H9 (cell line): ENCODE results near the gene SRBD1. TPM values are rescaled to one million over a fixed set of nuclear protein-coding genes. Genes with fewer than 3 reads are reported as not detected.
A peak's percentile ranks its signal among the peaks of the same experiment; 100 is the strongest.

Source experiments
- DNase-seq: peaks from one replicate; pipeline ENCODE4 v3.0.0-alpha.2; 2017
- H2AFZ ChIP-seq: one replicate; pipeline ENCODE4 v1.6.1; 2013; ENCODE audit warnings: mild to moderate bottlenecking, low read length, control low read depth, moderate library complexity
- H2AK5ac ChIP-seq: 2 replicates; pipeline ENCODE4 v1.6.1; 2013; ENCODE audit warnings: low read length, control low read depth, mixed read lengths; ENCODE audit not compliant: insufficient read length
- H2BK120ac ChIP-seq: one replicate; pipeline ENCODE4 v1.6.1; 2013; ENCODE audit warnings: low read depth, mild to moderate bottlenecking, low read length, control low read depth, inconsistent platforms; ENCODE audit not compliant: poor library complexity, severe bottlenecking
- H2BK12ac ChIP-seq: 2 replicates; pipeline ENCODE4 v1.6.1; 2013; ENCODE audit warnings: low read length, control low read depth, mixed read lengths, low read depth; ENCODE audit not compliant: insufficient read length
- H2BK15ac ChIP-seq: 2 replicates; pipeline ENCODE4 v1.6.1; 2013; ENCODE audit warnings: low read depth, low read length, control low read depth
- H2BK20ac ChIP-seq: one replicate; pipeline ENCODE4 v1.6.1; 2013; ENCODE audit warnings: low read depth, mild to moderate bottlenecking, low read length, control low read depth, inconsistent platforms; ENCODE audit not compliant: poor library complexity, severe bottlenecking
- H2BK5ac ChIP-seq: 2 replicates; pipeline ENCODE4 v1.6.1; 2013; ENCODE audit warnings: low read length, control low read depth, mixed read lengths; ENCODE audit not compliant: insufficient read length
- H3K14ac ChIP-seq: 2 replicates; pipeline ENCODE4 v1.6.1; 2013; ENCODE audit warnings: low read length, control low read depth; ENCODE audit not compliant: insufficient read depth
- H3K18ac ChIP-seq: 2 replicates; pipeline ENCODE4 v1.6.1; 2013; ENCODE audit warnings: low read depth, mild to moderate bottlenecking, mixed read lengths, low read length, control low read depth; ENCODE audit not compliant: insufficient read length
- H3K23ac ChIP-seq: 2 replicates; pipeline ENCODE4 v1.6.1; 2013; ENCODE audit warnings: low read length, control low read depth, mixed read lengths, low read depth; ENCODE audit not compliant: insufficient read length
- H3K23me2 ChIP-seq: 2 replicates; pipeline ENCODE4 v1.6.1; 2013; ENCODE audit warnings: low read depth, mild to moderate bottlenecking, mixed read lengths, low read length, control low read depth; ENCODE audit not compliant: insufficient read length, poor library complexity, severe bottlenecking
- H3K27ac ChIP-seq: 2 replicates; pipeline ENCODE4 v1.5.1; 2013; ENCODE audit warnings: low read length, control low read depth, mixed read lengths, low read depth; ENCODE audit not compliant: insufficient read length
- H3K27me3 ChIP-seq: 2 replicates; pipeline ENCODE4 v1.6.1; 2013; ENCODE audit warnings: low read length, control low read depth, inconsistent platforms; ENCODE audit not compliant: insufficient read depth
- H3K4ac ChIP-seq: 2 replicates; pipeline ENCODE4 v1.6.1; 2013; ENCODE audit warnings: low read depth, mild to moderate bottlenecking, control low read depth, inconsistent platforms, low read length, moderate library complexity
- H3K4me1 ChIP-seq: 2 replicates; pipeline ENCODE4 v1.6.1; 2013; ENCODE audit warnings: low read length, control low read depth, inconsistent platforms; ENCODE audit not compliant: insufficient read depth
- H3K4me2 ChIP-seq: 2 replicates; pipeline ENCODE4 v1.6.1; 2013; ENCODE audit warnings: low read length, control low read depth, mixed read lengths; ENCODE audit not compliant: insufficient read length, insufficient read depth
- H3K56ac ChIP-seq: 2 replicates; pipeline ENCODE4 v1.6.1; 2013; ENCODE audit warnings: low read depth, mild to moderate bottlenecking, mixed read lengths, low read length, control low read depth; ENCODE audit not compliant: insufficient read length
- H3K79me1 ChIP-seq: 2 replicates; pipeline ENCODE4 v1.6.1; 2013; ENCODE audit warnings: low read depth, mild to moderate bottlenecking, moderate library complexity, low read length, control low read depth, inconsistent platforms; ENCODE audit not compliant: insufficient read depth, poor library complexity, severe bottlenecking
- H3K79me2 ChIP-seq: 2 replicates; pipeline ENCODE4 v1.6.1; 2013; ENCODE audit warnings: low read length, control low read depth, inconsistent platforms; ENCODE audit not compliant: insufficient read depth
- H3K9ac ChIP-seq: 2 replicates; pipeline ENCODE4 v1.6.1; 2013; ENCODE audit warnings: low read length, control low read depth, mixed read lengths; ENCODE audit not compliant: insufficient read length; ENCODE audit errors: extremely low read depth
- H3K9me3 ChIP-seq: one replicate; pipeline ENCODE4 v1.6.1; 2013; ENCODE audit warnings: low read depth, low read length, inconsistent platforms; ENCODE audit not compliant: control insufficient read depth
- H3T11ph ChIP-seq: one replicate; pipeline ENCODE4 v1.6.1; 2013; ENCODE audit warnings: mild to moderate bottlenecking, low read length, control low read depth, inconsistent platforms
- H4K20me1 ChIP-seq: one replicate; pipeline ENCODE4 v1.6.1; 2013; ENCODE audit not compliant: control insufficient read depth, insufficient read length, insufficient read depth
- H4K5ac ChIP-seq: 2 replicates; pipeline ENCODE4 v1.6.1; 2013; ENCODE audit warnings: low read depth, mild to moderate bottlenecking, mixed read lengths, low read length, control low read depth; ENCODE audit not compliant: insufficient read length
- H4K8ac ChIP-seq: replicated peaks from 2 replicates; pipeline ENCODE4 v1.6.1; 2013; ENCODE audit warnings: low read length, control low read depth, mixed read lengths, low read depth; ENCODE audit not compliant: insufficient read length
- H4K91ac ChIP-seq: 2 replicates; pipeline ENCODE4 v1.6.1; 2013; ENCODE audit warnings: low read depth, mild to moderate bottlenecking, moderate library complexity, mixed read lengths, low read length, control low read depth; ENCODE audit not compliant: insufficient read length
- H3K27ac Mint-ChIP-seq, 3 experiments: 2 replicates in 2 of 3; 3 replicates in 1 of 3; pipeline ENCODE4 v1.8.0; 2020 to 2021; ENCODE audit warnings: mixed read lengths in 3 of 3, mild to moderate bottlenecking in 1 of 3, moderate library complexity in 1 of 3
- H3K27me3 Mint-ChIP-seq: 2 replicates; pipeline ENCODE4 v1.8.0; 2021; ENCODE audit warnings: low read depth, mild to moderate bottlenecking, moderate library complexity, mixed read lengths
- H3K36me3 Mint-ChIP-seq, 3 experiments: 2 replicates in 2 of 3; 3 replicates in 1 of 3; pipeline ENCODE4 v1.8.0; 2020 to 2021; ENCODE audit warnings: low read depth in 3 of 3, mixed read lengths in 3 of 3; ENCODE audit not compliant: insufficient read depth in 1 of 3
- H3K4me1 Mint-ChIP-seq, 2 experiments: 2 replicates each; pipeline ENCODE4 v1.8.0; 2020; ENCODE audit warnings: mixed read lengths in 2 of 2
- H3K4me3 Mint-ChIP-seq, 2 experiments: 2 replicates in 1 of 2; 3 replicates in 1 of 2; pipeline ENCODE4 v1.8.0; 2020 to 2021; ENCODE audit warnings: mild to moderate bottlenecking in 2 of 2, mixed read lengths in 2 of 2, moderate library complexity in 1 of 2
- H3K9me3 Mint-ChIP-seq, 2 experiments: 2 replicates in 1 of 2; 3 replicates in 1 of 2; pipeline ENCODE4 v1.8.0; 2020; ENCODE audit warnings: mild to moderate bottlenecking in 2 of 2, mixed read lengths in 2 of 2, moderate library complexity in 1 of 2
- WGBS: extraction: QIAGEN DNeasy Blood & Tissue Kit; methylation state at CpG from one replicate; pipeline ENCODE4 v1.1.7; 2013; ENCODE audit warnings: missing lambda C conversion rate, low lambda C conversion rate, mixed read lengths; ENCODE audit not compliant: insufficient read length; ENCODE audit errors: extremely low coverage; 5-methylcytosine and 5-hydroxymethylcytosine counted together
- total RNA-seq: library from RNA; stranded (reverse); gene quantifications from 2 replicates; pipeline ENCODE4 v1.2.1, GENCODE V29; 2021
- TF ChIP-seq, protein P1 (sequence below): fragments of 200-600 bp; sonication (generic); conservative IDR thresholded peaks from 3 replicates; pipeline ENCODE4 v1.8.0; 2021; ENCODE audit warnings: antibody characterized with exemption, mild to moderate bottlenecking

Gene SRBD1
- total RNA-seq, 1 experiment from 2014 or later: 18.3 TPM

DNA sequence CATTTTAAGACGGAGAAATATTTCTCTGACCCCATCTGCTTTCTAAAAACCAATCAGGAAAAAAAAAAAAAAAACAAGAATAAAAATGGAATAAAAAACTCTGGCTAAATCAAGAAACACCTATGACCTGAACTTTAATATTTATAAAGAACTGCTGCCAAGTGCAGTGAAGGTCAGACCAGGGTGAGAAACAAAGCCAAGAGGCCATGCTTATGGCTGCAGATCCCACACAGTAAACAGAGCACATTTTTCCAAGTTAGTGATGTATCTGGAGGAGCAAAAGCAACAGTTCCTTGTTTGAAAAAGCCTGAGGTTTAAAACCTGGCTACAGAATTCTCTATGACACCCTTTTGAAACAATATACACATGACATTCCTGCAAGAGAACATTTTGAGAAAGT is 242.3 kb downstream of the SRBD1 start:
- Histone ChIP-seq H2BK20ac (no peak overlapping the region), H3K4me2 (no peak overlapping the region), H3K14ac (no peak overlapping the region), H3K18ac (no peak overlapping the region), H3K4me1 (no peaks in the 10 kb centered on the region), H2BK120ac (no peak overlapping the region), H2BK15ac (no peak overlapping the region), H3K4ac (no peak overlapping the region), H3K9ac (no peak overlapping the region), H3K56ac (no peak overlapping the region), H3K27ac (no peak overlapping the region), H3K23ac (no peak overlapping the region), H2AK5ac (no peak overlapping the region), H3K79me2 (no peaks in the 10 kb centered on the region), H2AFZ (no peak overlapping the region), H3K9me3 (no peaks in the 10 kb centered on the region), H3T11ph (no peak overlapping the region), H2BK12ac (no peak overlapping the region), H4K8ac (no peak overlapping the region), H2BK5ac (no peak overlapping the region), H3K27me3 (no peaks in the 10 kb centered on the region), H4K5ac (no peak overlapping the region), H4K20me1 (no peaks in the 10 kb centered on the region), H4K91ac (no peak overlapping the region), H3K79me1 (no peaks in the 10 kb centered on the region), H3K23me2 (no peaks in the 10 kb centered on the region)
- DNase-seq: no peak
- Mint-ChIP-seq H3K9me3 (no peaks in the 10 kb centered on the region), H3K27me3 (no peaks in the 10 kb centered on the region), H3K4me1 (peaks cover 3% of the 10 kb centered on the region in 2 experiments; a peak in 3 of 4 replicates), H3K27ac (0 out of 7 replicates have a peak overlapping the region, but pooled peaks of 1 of the 3 experiments have one; percentile 66), H3K36me3 (no peaks in the 10 kb centered on the region), H3K4me3 (no peak overlapping the region)
- no CpG with 5 or more reads among the region's 1 CpG for WGBS
- TF ChIP-seq, protein P1, sequence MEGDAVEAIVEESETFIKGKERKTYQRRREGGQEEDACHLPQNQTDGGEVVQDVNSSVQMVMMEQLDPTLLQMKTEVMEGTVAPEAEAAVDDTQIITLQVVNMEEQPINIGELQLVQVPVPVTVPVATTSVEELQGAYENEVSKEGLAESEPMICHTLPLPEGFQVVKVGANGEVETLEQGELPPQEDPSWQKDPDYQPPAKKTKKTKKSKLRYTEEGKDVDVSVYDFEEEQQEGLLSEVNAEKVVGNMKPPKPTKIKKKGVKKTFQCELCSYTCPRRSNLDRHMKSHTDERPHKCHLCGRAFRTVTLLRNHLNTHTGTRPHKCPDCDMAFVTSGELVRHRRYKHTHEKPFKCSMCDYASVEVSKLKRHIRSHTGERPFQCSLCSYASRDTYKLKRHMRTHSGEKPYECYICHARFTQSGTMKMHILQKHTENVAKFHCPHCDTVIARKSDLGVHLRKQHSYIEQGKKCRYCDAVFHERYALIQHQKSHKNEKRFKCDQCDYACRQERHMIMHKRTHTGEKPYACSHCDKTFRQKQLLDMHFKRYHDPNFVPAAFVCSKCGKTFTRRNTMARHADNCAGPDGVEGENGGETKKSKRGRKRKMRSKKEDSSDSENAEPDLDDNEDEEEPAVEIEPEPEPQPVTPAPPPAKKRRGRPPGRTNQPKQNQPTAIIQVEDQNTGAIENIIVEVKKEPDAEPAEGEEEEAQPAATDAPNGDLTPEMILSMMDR: no peak
